Liver (tissue), 9 donors: ENCODE measurements around the gene LYST. TPM values are rescaled to one million over a fixed set of nuclear protein-coding genes. Genes with fewer than 3 reads are reported as not detected.

Experiments
- DNase-seq: peaks from one replicate; pipeline ENCODE4 v3.0.0-alpha.2; 2017; ENCODE audit warnings: low spot score
- H3K27ac ChIP-seq, 2 donors: one replicate each; pipeline ENCODE4 v1.7.0; 2013; ENCODE audit warnings: inconsistent platforms in 2 of 2, low read length in 2 of 2, control low read depth in 1 of 2, low read depth in 1 of 2, mild to moderate bottlenecking in 1 of 2
- H3K27me3 ChIP-seq, 4 donors: one replicate each; pipeline versions ENCODE4 v1.6.1 to v1.7.0; 2013; ENCODE audit warnings: low read length in 3 of 4, inconsistent platforms in 1 of 4, mild to moderate bottlenecking in 1 of 4, moderate library complexity in 1 of 4; ENCODE audit not compliant: control insufficient read depth in 4 of 4, insufficient read depth in 4 of 4
- H3K36me3 ChIP-seq, 4 donors: one replicate each; pipeline versions ENCODE4 v1.6.1 to v1.7.0; 2013; ENCODE audit warnings: low read length in 3 of 4, mild to moderate bottlenecking in 3 of 4, low read depth in 1 of 4, moderate library complexity in 1 of 4; ENCODE audit not compliant: control insufficient read depth in 4 of 4, insufficient read depth in 3 of 4
- H3K4me1 ChIP-seq, 4 donors: one replicate each; pipeline versions ENCODE4 v1.6.1 to v1.7.0; 2013; ENCODE audit warnings: low read length in 3 of 4, mild to moderate bottlenecking in 3 of 4, moderate library complexity in 1 of 4; ENCODE audit not compliant: control insufficient read depth in 4 of 4, insufficient read depth in 4 of 4
- H3K4me3 ChIP-seq, 3 donors: one replicate each; pipeline versions ENCODE4 v1.6.1 to v1.7.0; 2013; ENCODE audit warnings: low read length in 3 of 3, control low read depth in 1 of 3, low read depth in 1 of 3, mild to moderate bottlenecking in 1 of 3
- H3K9ac ChIP-seq, 2 donors: one replicate each; pipeline ENCODE4 v1.7.0; 2013; ENCODE audit warnings: low read length in 2 of 2, mild to moderate bottlenecking in 2 of 2, moderate library complexity in 2 of 2, control low read depth in 1 of 2, low read depth in 1 of 2
- H3K9me3 ChIP-seq, 4 donors: one replicate each; pipeline versions ENCODE4 v1.6.1 to v1.7.0; 2013; ENCODE audit warnings: low read length in 3 of 4; ENCODE audit not compliant: control insufficient read depth in 4 of 4
- EGR1 ChIP-seq, 2 donors: IDR thresholded peaks; 2 replicates each; pipeline ENCODE4 v1.6.1; 2016 to 2018; ENCODE audit warnings: antibody characterized with exemption in 2 of 2, low read depth in 2 of 2
- FOXA1 ChIP-seq: IDR thresholded peaks from 2 replicates; pipeline ENCODE4 v1.6.1; 2016; ENCODE audit warnings: antibody characterized with exemption
- FOXA2 ChIP-seq: IDR thresholded peaks from 2 replicates; pipeline ENCODE4 v1.6.1; 2016; ENCODE audit warnings: antibody characterized with exemption
- GABPA ChIP-seq, 2 donors: IDR thresholded peaks in 1 of 2; conservative IDR thresholded peaks in 1 of 2; 2 replicates each; pipeline ENCODE4 v1.6.1; 2016; ENCODE audit warnings: antibody characterized with exemption in 2 of 2, mild to moderate bottlenecking in 1 of 2, moderate library complexity in 1 of 2
- HNF4A ChIP-seq, 2 donors: conservative IDR thresholded peaks; 2 replicates each; pipeline ENCODE4 v1.6.1; 2016; ENCODE audit warnings: antibody characterized with exemption in 2 of 2, mild to moderate bottlenecking in 2 of 2
- HNF4G ChIP-seq: IDR thresholded peaks from 2 replicates; pipeline ENCODE4 v1.6.1; 2016; ENCODE audit warnings: antibody characterized with exemption
- NR2F2 ChIP-seq: IDR thresholded peaks from 2 replicates; pipeline ENCODE4 v1.6.1; 2016; ENCODE audit warnings: antibody characterized with exemption
- RXRA ChIP-seq, 2 donors: IDR thresholded peaks; 2 replicates each; pipeline ENCODE4 v1.6.1; 2017 to 2018; ENCODE audit warnings: antibody characterized with exemption in 2 of 2, mild to moderate bottlenecking in 1 of 2
- SP1 ChIP-seq: IDR thresholded peaks from 2 replicates; pipeline ENCODE4 v1.6.1; 2018; ENCODE audit warnings: antibody characterized with exemption, mild to moderate bottlenecking
- WGBS: extraction: QIAGEN DNeasy Blood & Tissue Kit; methylation state at CpG from one replicate; pipeline ENCODE4 v1.1.7; 2013; 5-methylcytosine and 5-hydroxymethylcytosine counted together
- polyA plus RNA-seq, 2 donors: library from polyadenylated mRNA; stranded (reverse) in 1 of 2; unstranded in 1 of 2; fragments of 200-250 nt in 1 of 2; fragments of >200 nt in 1 of 2; fragmentation: Nextera tagmentation in 1 of 2; extraction: Ambion mirVana in 1 of 2; gene quantifications; one replicate each; pipeline versions ENCODE4 v1.2.1 to v1.2.3, GENCODE V29; 2013 to 2015
- total RNA-seq, 2 donors: library from RNA; depleted of rRNA; stranded (reverse); fragments of >200 nt; gene quantifications; one replicate each; pipeline ENCODE4 v1.2.3, GENCODE V29; 2014
- TF ChIP-seq, protein P1 (sequence below): IDR thresholded peaks from 2 replicates; pipeline ENCODE4 v1.6.1; 2016; ENCODE audit warnings: antibody characterized with exemption, mild to moderate bottlenecking
- TF ChIP-seq, protein P2 (sequence below): fragments of 150-350 bp; IDR thresholded peaks from 2 replicates; pipeline ENCODE4 v1.5.1; 2017; ENCODE audit warnings: improper control_type of control experiment, low read depth, low read length; ENCODE audit not compliant: missing input control
- TF ChIP-seq, protein P3 (sequence below): IDR thresholded peaks from 2 replicates; pipeline ENCODE4 v1.6.1; 2016; ENCODE audit warnings: antibody characterized with exemption
- TF ChIP-seq, protein P4 (sequence below): IDR thresholded peaks from 2 replicates; pipeline ENCODE4 v1.6.1; 2016; ENCODE audit warnings: antibody characterized with exemption
- TF ChIP-seq, protein P5 (sequence below): IDR thresholded peaks from 2 replicates; pipeline ENCODE4 v1.6.1; 2016; ENCODE audit warnings: antibody characterized with exemption
- donor health status: healthy.
- donor health status: healthy.
- donor health status: healthy.
- donor health status: healthy.
- donor health status: healthy.

LYST gene
- total and polyA plus RNA-seq, 4 donors = 3.4 to 45.9 (median 14.2) TPM

DNA sequence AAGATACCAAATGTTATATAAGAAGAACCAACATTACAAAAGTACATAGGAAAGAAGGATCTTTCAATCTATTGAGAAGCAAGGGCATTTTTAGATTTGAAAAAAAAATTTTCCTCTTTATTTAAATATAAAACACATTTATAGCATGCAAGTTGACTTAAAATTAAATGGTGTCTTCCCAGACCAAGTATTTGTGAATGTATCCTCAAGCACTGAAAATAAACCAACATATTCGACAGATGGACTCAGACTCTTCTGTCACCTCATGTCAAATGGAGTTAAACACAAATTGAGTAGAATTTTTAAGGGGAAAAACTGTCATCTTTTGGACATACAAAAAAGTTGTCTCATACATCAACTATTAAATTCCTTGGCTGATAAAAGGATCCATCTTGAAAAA is 140.1 kb downstream of the LYST start:
- no peak overlapping the region for H3K27ac ChIP-seq
- H3K9ac ChIP-seq = no peak overlapping the region
- H3K9me3 ChIP-seq = no peaks in the 10 kb centered on the region
- no peaks in the 10 kb centered on the region for H3K4me1 ChIP-seq
- H3K4me3 ChIP-seq = no peak overlapping the region
- WGBS = 100% methylated on average over 1 of the region's 1 CpG
- no peak for DNase-seq
- no peaks in the 10 kb centered on the region for H3K27me3 ChIP-seq
- TF ChIP-seq EGR1 (IDR thresholded peaks at IDR 0.05; ENCODE audit: low read depth in 2 of 2) (no peak), NR2F2 (no peak), SP1 (no peak)
- TF ChIP-seq, protein P1, sequence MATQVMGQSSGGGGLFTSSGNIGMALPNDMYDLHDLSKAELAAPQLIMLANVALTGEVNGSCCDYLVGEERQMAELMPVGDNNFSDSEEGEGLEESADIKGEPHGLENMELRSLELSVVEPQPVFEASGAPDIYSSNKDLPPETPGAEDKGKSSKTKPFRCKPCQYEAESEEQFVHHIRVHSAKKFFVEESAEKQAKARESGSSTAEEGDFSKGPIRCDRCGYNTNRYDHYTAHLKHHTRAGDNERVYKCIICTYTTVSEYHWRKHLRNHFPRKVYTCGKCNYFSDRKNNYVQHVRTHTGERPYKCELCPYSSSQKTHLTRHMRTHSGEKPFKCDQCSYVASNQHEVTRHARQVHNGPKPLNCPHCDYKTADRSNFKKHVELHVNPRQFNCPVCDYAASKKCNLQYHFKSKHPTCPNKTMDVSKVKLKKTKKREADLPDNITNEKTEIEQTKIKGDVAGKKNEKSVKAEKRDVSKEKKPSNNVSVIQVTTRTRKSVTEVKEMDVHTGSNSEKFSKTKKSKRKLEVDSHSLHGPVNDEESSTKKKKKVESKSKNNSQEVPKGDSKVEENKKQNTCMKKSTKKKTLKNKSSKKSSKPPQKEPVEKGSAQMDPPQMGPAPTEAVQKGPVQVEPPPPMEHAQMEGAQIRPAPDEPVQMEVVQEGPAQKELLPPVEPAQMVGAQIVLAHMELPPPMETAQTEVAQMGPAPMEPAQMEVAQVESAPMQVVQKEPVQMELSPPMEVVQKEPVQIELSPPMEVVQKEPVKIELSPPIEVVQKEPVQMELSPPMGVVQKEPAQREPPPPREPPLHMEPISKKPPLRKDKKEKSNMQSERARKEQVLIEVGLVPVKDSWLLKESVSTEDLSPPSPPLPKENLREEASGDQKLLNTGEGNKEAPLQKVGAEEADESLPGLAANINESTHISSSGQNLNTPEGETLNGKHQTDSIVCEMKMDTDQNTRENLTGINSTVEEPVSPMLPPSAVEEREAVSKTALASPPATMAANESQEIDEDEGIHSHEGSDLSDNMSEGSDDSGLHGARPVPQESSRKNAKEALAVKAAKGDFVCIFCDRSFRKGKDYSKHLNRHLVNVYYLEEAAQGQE = no peak
- TF ChIP-seq, protein P2, sequence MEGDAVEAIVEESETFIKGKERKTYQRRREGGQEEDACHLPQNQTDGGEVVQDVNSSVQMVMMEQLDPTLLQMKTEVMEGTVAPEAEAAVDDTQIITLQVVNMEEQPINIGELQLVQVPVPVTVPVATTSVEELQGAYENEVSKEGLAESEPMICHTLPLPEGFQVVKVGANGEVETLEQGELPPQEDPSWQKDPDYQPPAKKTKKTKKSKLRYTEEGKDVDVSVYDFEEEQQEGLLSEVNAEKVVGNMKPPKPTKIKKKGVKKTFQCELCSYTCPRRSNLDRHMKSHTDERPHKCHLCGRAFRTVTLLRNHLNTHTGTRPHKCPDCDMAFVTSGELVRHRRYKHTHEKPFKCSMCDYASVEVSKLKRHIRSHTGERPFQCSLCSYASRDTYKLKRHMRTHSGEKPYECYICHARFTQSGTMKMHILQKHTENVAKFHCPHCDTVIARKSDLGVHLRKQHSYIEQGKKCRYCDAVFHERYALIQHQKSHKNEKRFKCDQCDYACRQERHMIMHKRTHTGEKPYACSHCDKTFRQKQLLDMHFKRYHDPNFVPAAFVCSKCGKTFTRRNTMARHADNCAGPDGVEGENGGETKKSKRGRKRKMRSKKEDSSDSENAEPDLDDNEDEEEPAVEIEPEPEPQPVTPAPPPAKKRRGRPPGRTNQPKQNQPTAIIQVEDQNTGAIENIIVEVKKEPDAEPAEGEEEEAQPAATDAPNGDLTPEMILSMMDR = no peak
- TF ChIP-seq, protein P3, sequence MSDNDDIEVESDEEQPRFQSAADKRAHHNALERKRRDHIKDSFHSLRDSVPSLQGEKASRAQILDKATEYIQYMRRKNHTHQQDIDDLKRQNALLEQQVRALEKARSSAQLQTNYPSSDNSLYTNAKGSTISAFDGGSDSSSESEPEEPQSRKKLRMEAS = no peak
- TF ChIP-seq, protein P4, sequence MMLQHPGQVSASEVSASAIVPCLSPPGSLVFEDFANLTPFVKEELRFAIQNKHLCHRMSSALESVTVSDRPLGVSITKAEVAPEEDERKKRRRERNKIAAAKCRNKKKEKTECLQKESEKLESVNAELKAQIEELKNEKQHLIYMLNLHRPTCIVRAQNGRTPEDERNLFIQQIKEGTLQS = no peak
- TF ChIP-seq, protein P5, sequence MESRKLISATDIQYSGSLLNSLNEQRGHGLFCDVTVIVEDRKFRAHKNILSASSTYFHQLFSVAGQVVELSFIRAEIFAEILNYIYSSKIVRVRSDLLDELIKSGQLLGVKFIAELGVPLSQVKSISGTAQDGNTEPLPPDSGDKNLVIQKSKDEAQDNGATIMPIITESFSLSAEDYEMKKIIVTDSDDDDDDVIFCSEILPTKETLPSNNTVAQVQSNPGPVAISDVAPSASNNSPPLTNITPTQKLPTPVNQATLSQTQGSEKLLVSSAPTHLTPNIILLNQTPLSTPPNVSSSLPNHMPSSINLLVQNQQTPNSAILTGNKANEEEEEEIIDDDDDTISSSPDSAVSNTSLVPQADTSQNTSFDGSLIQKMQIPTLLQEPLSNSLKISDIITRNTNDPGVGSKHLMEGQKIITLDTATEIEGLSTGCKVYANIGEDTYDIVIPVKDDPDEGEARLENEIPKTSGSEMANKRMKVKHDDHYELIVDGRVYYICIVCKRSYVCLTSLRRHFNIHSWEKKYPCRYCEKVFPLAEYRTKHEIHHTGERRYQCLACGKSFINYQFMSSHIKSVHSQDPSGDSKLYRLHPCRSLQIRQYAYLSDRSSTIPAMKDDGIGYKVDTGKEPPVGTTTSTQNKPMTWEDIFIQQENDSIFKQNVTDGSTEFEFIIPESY = no peak
- H3K36me3 ChIP-seq = peaks cover 5 to 38% (median 31%) of the 10 kb centered on the region in 4 donors

DNA sequence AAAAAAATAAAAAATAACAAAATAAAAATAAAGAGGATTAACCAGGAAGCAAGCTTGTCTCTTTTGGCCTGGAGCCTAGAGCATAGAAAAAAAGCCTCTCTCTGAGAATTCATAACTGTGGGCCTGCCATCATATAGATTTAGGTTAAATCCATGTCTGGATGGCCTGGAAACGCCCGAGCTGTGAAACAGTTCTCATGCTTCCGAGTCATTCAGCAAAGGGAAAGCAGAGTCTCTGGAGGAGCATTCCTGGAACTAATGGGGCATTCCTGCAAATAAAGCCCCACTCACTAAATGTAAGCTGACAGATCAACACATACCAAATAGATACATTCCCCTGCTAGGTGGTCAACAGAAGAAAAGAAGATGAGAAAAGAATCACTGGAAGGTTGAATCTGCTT is 141.3 kb downstream of the LYST start:
- no peaks in the 10 kb centered on the region for H3K4me1 ChIP-seq
- peaks cover 5 to 43% (median 32%) of the 10 kb centered on the region in 4 donors for H3K36me3 ChIP-seq
- no peak overlapping the region for H3K4me3 ChIP-seq
- 88% methylated on average over 3 of the region's 3 CpGs for WGBS
- H3K27ac ChIP-seq = no peak overlapping the region
- no peaks in the 10 kb centered on the region for H3K9me3 ChIP-seq
- TF ChIP-seq, protein P2 = no peak
- TF ChIP-seq HNF4A (conservative IDR thresholded peaks at IDR 0.05) = no peak
- TF ChIP-seq, protein P3 = no peak
- no peak for TF ChIP-seq GABPA (IDR thresholded peaks at IDR 0.05 in 1 of 2, conservative IDR thresholded peaks at IDR 0.05 in 1 of 2)
- no peak for TF ChIP-seq SP1
- TF ChIP-seq, protein P5 = no peak
- TF ChIP-seq HNF4G = no peak
- TF ChIP-seq EGR1 (IDR thresholded peaks at IDR 0.05; ENCODE audit: low read depth in 2 of 2) = no peak
- no peak for TF ChIP-seq RXRA (IDR thresholded peaks at IDR 0.05)
- no peak for TF ChIP-seq FOXA2
- no peak for TF ChIP-seq FOXA1
- TF ChIP-seq, protein P1 = no peak
- DNase-seq = no peak
- no peaks in the 10 kb centered on the region for H3K27me3 ChIP-seq
- H3K9ac ChIP-seq = no peak overlapping the region
